ENCODE data around the gene CNMD.

Gene CNMD

GRCh38 chr13:52739468-52740071 is at the start of gene CNMD:
TSS of gene CNMD (minus strand) at chr13:52739820. CDS start at chr13:52739701, 119 bp downstream.
- DNase-seq: no peak

DNA sequence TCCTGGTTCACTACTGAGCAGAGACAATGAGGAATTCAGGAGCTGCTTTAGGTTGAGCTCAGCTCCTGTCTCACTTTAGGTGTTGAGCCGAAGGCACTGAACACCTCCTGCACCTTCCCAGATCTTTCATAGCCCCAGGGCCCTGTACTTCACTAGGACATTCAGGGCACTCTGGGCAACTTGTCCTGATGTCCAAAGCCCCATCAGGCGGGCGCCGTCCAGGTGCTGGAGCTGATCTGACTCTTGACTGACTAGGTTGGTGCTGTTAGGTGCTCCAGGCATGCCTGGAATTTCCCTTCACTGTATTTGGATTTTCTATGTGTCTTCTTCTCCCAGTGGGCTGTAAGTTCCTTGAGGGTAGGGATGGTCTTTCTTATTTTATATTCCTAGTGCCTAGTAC is 48.4 kb upstream of the CNMD start:
- no peak for DNase-seq

- no peak for DNase-seq
Observed at GRCh38 chr13:52787235-52787634, 47.6 kb upstream of the CNMD start.

GRCh38 chr13:52786766-52787165 is 47.1 kb upstream of the CNMD start:
- no peak for DNase-seq

DNA sequence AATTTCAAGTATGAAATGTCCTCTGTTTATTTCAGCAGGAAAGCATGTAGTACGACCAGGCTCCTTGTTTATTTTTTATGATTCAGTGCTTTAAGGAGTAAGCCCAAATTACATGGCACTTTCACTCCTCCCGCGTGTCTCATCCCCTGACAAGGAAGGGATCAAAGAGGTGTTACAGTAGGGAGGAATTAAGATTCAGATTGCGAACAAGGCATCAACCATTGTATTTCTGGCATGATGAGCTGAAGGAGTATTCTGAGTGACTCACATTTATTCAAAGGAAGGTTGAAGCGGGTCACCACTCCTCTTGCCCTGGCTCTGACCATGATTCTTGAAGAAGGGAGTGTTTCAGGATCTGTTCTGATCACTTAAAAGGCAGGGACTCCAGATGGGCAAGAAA is 46.1 kb upstream of the CNMD start:
- no peak for DNase-seq

DNA sequence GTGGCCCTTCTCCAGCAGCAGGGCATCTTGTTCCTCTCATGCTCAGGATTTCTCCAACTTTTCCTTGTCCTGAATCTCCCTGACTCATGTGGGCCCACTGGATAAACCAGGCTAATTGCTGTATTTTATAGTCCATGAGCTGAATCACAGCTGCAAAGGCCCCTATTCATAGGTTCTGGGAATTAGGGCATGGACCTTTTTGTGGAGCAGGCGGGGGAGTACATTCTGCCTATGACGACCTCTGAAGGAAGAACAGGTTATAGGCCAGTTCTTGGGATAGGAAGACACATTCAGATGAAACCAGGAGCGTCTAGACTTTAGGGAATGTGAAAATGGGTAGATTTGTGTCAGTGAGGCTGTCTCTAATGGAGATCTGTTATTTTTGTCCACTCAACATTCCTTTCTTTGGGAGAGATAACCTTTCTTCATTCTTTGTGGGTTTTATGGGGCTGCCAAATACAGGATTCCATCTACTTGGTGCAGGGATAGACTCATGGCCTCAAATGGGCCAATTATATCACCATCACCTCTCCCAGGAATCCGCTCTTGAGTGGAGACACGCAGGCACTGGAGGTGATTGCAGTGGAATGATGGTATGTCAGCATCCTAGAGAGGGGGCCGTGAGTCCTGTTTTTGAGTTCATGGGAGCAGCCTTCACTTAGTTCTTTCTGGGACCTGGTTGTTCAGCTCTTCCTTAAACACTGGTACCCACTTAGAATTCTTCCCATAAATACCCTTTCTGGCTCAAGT is 45.1 kb upstream of the CNMD start:
- DNase-seq: no peak

DNA sequence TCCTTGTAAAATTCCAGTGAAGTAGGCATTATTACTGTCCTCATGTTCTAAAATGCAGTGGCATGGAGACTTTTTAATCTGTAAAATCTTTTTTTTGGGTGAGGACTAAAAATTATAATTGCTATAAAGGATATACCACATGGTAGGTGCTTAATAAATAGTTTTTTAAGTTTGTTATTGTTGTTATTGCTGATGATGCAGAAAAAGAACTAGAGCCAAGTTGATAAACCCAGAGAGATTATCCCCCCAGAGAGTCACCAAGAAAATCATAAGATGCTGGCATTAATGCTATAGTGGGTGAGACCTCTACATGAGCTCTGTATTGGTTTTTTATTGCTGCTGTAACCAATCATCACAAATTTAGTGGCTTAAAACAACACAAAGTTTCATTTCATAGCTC is 44.3 kb upstream of the CNMD start:
- no peak for DNase-seq

- no peak for DNase-seq
Observed at GRCh38 chr13:52782471-52783448, 43.1 kb upstream of the CNMD start.

GRCh38 chr13:52780611-52781010 is 41.0 kb upstream of the CNMD start:
- no peak for DNase-seq

DNA sequence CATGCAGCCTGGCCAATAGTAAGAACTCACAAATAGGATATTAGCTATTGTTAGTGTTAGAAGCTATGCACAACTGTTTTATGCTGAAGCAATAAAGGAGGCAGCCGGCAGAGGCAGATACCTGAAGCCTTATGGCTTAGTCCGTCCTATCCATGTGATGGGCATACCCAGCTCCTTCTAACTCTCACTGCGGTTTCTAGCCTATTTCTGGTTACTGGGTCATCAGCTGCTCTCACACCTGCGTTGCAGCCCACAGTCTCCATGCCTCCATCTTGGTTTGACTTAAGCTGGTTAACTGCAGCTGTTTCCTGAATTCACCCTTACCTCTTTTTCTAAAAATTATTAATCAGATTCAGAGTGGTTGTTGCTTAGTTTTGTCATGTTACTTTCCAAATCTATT is 40.5 kb upstream of the CNMD start:
- DNase-seq: no peak

GRCh38 chr13:52779103-52779502 is 39.5 kb upstream of the CNMD start:
- DNase-seq: no peak

- DNase-seq: no peak
Observed at GRCh38 chr13:52776726-52777125, 37.1 kb upstream of the CNMD start.

- DNase-seq: no peak
Observed at GRCh38 chr13:52775511-52775910, 35.9 kb upstream of the CNMD start.

DNA sequence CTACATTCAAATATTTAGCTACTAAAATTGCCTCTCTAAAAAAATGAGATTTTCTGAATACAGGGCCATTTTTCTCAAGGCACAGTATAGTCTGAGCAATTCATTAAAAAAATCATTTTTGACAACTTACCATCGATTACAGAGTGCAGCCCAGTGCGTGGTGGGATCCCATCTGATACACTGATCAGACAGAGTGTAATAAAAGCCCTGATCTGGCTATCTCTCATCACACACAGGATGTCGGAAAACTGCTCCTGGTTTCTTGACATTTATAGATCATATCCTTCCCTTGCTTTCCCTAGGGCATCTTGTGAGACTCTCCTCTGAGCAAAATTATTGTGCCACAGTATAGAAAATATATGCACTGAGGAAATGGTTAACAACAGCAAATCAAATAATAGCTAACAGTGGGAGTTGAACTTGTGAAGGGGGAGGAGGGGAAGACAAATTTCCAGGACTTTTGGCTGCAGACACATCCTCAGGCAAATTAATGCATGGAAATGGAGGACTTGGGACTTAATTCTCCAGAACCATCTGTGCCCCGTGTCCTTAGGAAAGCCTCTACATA is 28.4 kb upstream of the CNMD start:
- no peak for DNase-seq

GRCh38 chr13:52765611-52766390 is 26.2 kb upstream of the CNMD start:
- no peak for DNase-seq

- no peak for DNase-seq
Observed at GRCh38 chr13:52760077-52760476, 20.5 kb upstream of the CNMD start.

DNA sequence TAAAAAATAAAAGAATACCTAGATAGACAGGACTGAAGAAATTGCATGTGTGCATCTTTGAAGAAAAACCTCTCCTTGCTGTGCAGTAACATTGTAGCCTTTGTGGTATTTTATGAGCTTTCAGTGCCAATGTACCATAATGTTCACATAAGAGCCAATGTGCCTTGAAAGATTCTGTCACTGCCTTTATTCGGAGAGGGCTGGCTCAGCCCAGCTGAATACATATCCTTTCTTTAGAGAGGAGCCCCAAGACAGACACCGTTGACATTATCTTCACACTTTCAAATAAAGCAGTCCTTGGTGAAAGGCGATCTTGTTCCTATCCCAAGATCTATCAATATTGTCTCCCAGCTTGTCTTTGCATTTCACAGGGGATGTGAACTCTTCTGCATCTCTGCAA is 18.5 kb upstream of the CNMD start:
- DNase-seq: no peak

GRCh38 chr13:52751196-52751595 is 11.6 kb upstream of the CNMD start:
- no peak for DNase-seq

DNA sequence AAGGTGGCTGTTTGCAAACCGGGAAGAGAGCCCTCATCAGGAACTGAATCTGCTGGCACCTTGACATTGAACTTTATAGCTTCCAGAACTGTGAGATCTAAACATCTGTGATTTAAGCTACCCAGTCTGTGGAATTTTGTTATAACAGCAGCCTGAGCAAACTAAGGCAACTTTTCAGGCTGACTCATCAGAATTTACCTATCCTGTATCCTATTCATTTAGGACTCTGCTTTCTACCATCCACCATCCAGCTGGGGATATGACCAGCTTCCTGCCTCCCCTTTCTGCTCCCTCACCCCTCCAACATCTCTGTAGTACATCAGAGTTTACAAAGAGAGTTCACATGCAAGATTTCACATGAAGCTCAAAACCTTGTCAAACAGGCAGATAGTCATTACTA is 11.1 kb upstream of the CNMD start:
- no peak for DNase-seq

- peak; percentile 22 for DNase-seq
Observed at GRCh38 chr13:52749419-52749818, 9.8 kb upstream of the CNMD start.

GRCh38 chr13:52746141-52746540 is 6.5 kb upstream of the CNMD start:
- no peak for DNase-seq

GRCh38 chr13:52744842-52745375 is 5.3 kb upstream of the CNMD start:
- peak; percentile 55 for DNase-seq
